Spinal cord (tissue), 10 donors: ENCODE measurements around the gene DNASE2B. TPM values are rescaled to one million over a fixed set of nuclear protein-coding genes. Genes with fewer than 3 reads are reported as not detected.

ENCODE experiments used
- DNase-seq, 6 donors: peaks; one replicate each; pipeline versions ENCODE4 v3.0.0 to v3.0.0-alpha.2; 2013 to 2015; ENCODE audit warnings: low spot score in 6 of 6, low read depth in 4 of 6
- H3K27ac ChIP-seq: one replicate; pipeline ENCODE4 v1.5.1; 2013; ENCODE audit warnings: low read depth, low read length, control low read depth
- H3K27me3 ChIP-seq: one replicate; pipeline ENCODE4 v1.6.1; 2013; ENCODE audit warnings: low read length; ENCODE audit not compliant: control insufficient read depth, insufficient read depth
- H3K36me3 ChIP-seq: one replicate; pipeline ENCODE4 v1.6.1; 2013; ENCODE audit warnings: low read length; ENCODE audit not compliant: control insufficient read depth, insufficient read depth
- H3K4me1 ChIP-seq: one replicate; pipeline ENCODE4 v1.6.1; 2013; ENCODE audit warnings: low read length; ENCODE audit not compliant: control insufficient read depth, insufficient read depth
- H3K4me3 ChIP-seq: one replicate; pipeline ENCODE4 v1.5.1; 2013; ENCODE audit warnings: low read depth, low read length, control low read depth
- H3K9me3 ChIP-seq: one replicate; pipeline ENCODE4 v1.6.1; 2013; ENCODE audit warnings: low read length; ENCODE audit not compliant: control insufficient read depth, insufficient read depth
- WGBS: methylation state at CpG from one replicate; pipeline ENCODE4 v1.1.5; 2013; ENCODE audit warnings: missing lambda C conversion rate; ENCODE audit not compliant: insufficient coverage; 5-methylcytosine and 5-hydroxymethylcytosine counted together
- polyA plus RNA-seq, 2 donors: library from polyadenylated mRNA; unstranded; fragments of 120-200 nt; gene quantifications; one replicate each; pipeline ENCODE4 v1.2.1, GENCODE V29; 2013; ENCODE audit not compliant: insufficient read length in 2 of 2
- total RNA-seq, 2 donors: library from RNA; depleted of rRNA in 1 of 2; stranded (reverse); fragments of 120-200 nt in 1 of 2; fragments of >200 nt in 1 of 2; gene quantifications; one replicate each; pipeline versions ENCODE4 v1.2.3 to v1.2.4, GENCODE V29; 2013 to 2014
- donor health status: healthy.

Gene DNASE2B
- total and polyA plus RNA-seq, 4 donors, result 0.17 to 0.68 (median 0.22) TPM; not detected in 1

DNA sequence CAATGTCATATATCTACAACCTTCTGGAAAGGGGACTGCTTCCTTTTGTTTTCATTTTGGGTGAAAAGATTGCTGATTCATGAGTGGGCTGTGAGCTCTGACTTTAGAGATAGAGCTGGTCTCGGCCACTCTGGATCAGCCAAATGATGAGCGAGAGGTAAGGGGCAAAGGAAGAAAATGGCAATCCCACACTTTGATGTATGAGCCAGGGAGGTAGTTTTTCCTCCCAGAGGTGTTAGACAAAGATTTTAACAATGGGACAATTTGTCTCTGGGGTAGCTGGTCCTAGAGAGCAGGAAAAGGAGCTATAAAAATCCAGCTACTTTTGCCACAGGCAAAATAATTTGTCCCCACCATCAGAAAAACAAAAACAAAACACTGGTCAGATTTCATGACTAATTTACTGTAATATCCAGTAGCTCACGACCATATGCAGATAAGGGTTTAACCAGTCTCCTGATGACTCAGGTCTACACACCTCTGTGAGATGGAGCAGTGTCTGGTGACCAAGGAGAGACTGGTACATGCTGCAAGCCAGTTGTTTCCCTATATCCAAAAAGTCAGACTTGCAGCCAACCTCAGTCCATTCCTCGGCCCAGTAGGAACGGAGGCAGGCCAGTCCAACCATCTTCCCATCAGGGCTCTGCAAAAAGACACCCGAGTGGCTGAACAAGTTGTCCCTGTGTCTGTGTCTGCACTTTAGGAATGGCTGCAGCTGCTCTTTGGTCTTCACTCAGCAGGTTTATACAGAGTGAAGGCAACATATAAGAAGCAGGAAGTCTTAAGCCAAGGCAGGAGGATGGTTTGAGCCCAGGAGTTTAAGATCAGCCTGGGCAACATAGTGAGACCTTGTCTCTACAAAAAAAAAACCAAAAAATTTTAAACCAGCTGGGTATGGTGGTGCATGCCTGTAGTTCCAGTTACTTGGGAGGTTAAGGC lies 29.2 kb downstream of the DNASE2B start:
- no peaks in the 10 kb centered on the region for H3K4me1 ChIP-seq
- no peak overlapping the region for H3K4me3 ChIP-seq
- H3K9me3 ChIP-seq, result no peaks in the 10 kb centered on the region
- DNase-seq, result no peak
- H3K36me3 ChIP-seq, result no peaks in the 10 kb centered on the region
- H3K27me3 ChIP-seq, result no peaks in the 10 kb centered on the region
- 95% methylated on average over 4 of the region's 6 CpGs for WGBS
- no peak overlapping the region for H3K27ac ChIP-seq

DNA sequence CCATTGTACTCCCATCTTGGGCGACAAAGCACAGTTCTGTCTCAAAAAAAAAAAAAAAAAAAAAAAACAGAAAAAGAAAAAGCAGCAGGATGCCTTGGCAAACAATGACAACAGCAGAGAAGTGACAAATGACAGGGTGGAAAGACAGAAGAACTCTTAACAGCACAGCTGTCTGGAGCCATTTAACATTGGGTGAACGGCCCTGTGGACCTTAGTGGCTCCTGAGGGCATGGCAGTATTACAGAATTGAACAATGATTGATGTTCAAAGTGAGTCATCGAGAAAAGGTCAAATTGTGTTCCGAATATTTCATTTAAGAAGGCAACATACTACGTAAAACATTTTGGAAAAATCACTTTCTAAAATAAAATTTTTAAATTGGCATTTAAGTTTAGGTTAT lies 30.0 kb downstream of the DNASE2B start:
- no peak for DNase-seq
- WGBS, result 31% methylated on average over 2 of the region's 5 CpGs
- Histone ChIP-seq H3K27ac (no peak overlapping the region), H3K9me3 (no peaks in the 10 kb centered on the region), H3K36me3 (no peaks in the 10 kb centered on the region), H3K27me3 (no peaks in the 10 kb centered on the region), H3K4me1 (peaks cover 1% of the 10 kb centered on the region), H3K4me3 (no peak overlapping the region)

DNA sequence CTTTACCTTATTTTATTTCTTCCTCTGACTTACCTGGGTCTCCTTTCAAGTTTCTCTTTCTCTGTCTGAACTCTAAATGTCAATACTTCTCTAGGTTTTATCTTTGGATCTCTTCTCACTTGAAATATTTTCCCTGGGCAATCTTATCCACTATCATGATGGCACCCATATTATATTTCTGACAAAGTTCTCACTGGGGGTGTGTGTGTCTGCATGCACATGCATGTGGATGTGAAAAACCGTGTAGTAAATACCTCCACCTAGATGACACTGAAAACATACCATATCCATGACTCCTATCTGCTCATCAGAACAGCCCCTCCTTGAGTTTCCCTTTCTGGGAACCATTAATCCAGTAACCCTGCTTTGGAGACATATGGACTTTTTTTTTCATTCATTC lies 30.9 kb downstream of the DNASE2B start:
- no CpG with 5 or more reads among the region's 1 CpG for WGBS
- DNase-seq, result no peak
- no peak overlapping the region for H3K27ac ChIP-seq
- H3K36me3 ChIP-seq, result no peaks in the 10 kb centered on the region
- H3K4me3 ChIP-seq, result no peak overlapping the region
- no peaks in the 10 kb centered on the region for H3K9me3 ChIP-seq
- peaks cover 3% of the 10 kb centered on the region for H3K4me1 ChIP-seq
- no peaks in the 10 kb centered on the region for H3K27me3 ChIP-seq

DNA sequence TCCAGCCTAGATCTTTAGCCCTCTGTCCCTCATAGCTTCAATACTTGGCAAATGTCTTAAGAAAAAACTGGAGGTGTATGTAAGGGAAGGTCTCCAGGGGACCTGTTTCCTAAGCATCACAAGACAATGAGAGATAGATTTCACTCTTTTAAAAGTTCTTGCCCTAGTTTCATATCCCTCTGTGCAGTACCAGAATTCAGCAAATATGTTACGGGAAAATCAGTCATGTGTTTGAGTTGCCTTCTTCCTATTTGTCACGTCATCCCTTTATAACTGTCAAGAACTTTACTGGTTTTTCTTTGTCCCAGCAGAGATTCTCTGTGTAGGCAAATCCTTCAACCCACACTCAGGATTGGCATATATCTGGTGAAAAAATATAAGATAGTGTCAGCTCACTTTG lies 32.3 kb downstream of the DNASE2B start:
- peaks cover 3% of the 10 kb centered on the region for H3K4me1 ChIP-seq
- WGBS, result 0% methylated on average over 1 of the region's 2 CpGs
- no peaks in the 10 kb centered on the region for H3K9me3 ChIP-seq
- no peaks in the 10 kb centered on the region for H3K36me3 ChIP-seq
- H3K4me3 ChIP-seq, result no peak overlapping the region
- H3K27me3 ChIP-seq, result no peaks in the 10 kb centered on the region
- DNase-seq, result no peak
- H3K27ac ChIP-seq, result no peak overlapping the region

DNA sequence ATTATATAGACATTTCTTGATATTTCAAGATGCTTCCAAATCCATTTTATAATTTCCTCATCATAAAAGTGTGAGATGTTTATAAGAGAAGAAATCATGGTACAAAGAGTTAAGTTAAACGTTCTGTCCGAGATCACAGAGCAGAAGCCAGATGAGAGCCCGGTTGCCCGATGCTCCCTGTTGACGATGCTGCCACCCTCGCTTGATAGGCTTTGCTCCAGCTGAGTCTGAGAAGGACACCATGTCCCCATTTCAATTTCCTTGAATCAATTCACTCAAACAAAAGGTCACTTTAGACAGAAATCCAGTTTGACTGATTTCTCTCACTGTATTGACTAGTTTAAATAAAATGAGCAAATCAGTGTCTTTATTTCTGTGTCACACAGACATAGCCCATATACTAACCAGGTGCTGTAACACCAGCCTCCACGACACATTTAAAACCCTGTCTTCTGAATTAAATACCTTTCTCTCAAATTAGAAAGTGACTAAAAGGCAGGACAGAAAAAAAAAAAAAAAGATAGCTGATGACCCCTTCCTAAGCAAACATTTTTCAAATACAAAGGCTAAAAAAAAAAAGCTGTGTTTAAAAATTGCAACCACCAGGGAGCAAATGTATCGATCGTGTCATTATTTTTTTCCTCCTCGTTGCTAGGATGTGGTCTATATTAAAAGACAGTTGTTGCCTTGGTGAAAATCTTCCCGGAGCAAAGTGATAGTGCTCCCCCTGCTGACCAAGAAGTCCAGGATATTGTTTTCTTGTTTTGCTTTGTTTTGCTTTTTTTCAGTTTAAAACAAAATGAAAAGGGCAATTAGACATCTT lies 35.2 kb downstream of the DNASE2B start:
- H3K27me3 ChIP-seq, result no peaks in the 10 kb centered on the region
- peaks cover 3% of the 10 kb centered on the region for H3K4me1 ChIP-seq
- 3% methylated on average over 8 of the region's 11 CpGs for WGBS
- no peak overlapping the region for H3K27ac ChIP-seq
- peak; percentile 52 to 97 (median 79) for DNase-seq
- H3K9me3 ChIP-seq, result no peaks in the 10 kb centered on the region
- peak overlapping the region; percentile 34 for H3K4me3 ChIP-seq
- H3K36me3 ChIP-seq, result no peaks in the 10 kb centered on the region

DNA sequence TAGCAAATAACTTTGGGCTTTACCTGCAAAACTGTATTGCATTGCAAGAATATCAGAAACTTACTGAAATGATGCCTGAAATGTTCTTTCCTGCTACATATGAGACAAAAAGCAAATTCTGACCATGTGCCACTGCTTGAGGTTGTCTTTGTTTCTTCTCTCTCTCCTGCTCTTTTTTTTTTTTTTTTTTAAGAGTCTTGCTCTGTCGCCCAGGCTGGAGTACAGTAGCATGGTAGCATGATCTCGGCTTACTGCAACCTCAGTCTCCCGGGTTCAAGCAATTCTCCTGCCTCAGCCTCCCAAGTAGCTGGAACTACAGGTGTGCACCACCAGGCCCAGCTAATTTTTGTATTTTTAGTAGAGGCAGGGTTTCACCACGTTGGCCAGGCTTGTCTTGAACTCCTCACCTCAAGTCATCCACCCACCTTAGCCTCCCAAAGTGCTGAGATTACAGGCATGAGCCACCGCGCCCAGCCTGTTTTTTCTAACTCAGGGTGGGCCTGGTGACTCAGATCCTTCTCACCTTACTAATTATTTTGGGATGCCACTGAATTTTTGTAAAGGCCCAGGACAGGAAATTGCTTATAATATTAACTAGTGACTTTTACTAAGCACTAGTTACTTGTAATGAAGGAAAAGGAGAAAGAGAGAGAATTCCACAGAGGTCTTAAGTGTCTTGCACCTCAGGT lies 35.9 kb downstream of the DNASE2B start:
- Histone ChIP-seq H3K36me3 (no peaks in the 10 kb centered on the region), H3K27me3 (no peaks in the 10 kb centered on the region), H3K9me3 (no peaks in the 10 kb centered on the region), H3K4me3 (peak overlapping the region; percentile 34), H3K4me1 (peaks cover 3% of the 10 kb centered on the region), H3K27ac (no peak overlapping the region)
- no peak for DNase-seq
- WGBS, result no CpG with 5 or more reads among the region's 6 CpGs

DNA sequence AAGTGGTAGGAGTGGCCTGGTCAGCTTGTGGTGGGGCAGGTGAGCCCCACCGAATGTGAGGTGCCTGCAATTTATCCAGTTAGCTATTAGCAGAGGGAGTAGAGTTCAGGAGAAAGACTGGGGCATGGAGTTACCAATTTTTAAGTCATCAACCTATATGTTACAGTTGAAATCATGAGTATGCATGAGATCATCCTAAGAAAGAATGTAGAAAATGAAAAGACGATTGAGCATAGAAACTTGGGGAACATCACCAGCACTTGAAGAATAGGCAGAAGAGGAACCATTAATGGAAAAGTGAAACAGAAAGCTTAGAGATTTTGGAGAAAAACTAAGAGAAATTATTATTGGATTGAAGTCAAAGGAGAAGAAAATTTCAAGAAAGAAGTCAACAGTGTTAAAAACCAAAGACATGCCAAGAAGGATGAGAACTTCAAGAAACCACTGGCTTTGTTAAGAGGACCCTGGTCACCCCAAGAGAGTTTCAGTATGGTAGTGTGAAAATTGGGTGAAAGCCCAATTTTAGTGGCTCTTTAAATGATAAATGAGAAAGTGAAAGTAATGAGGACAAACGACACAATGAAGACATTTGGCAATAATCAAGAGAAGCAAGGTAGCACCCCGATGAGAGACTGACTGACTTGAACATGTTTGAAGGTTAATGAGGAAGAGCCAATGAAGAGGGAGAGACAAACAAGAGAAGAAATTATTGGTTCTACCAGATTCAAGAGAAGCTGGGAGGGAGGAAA lies 36.7 kb downstream of the DNASE2B start:
- no peak overlapping the region for H3K27ac ChIP-seq
- H3K36me3 ChIP-seq, result no peaks in the 10 kb centered on the region
- WGBS, result 33% methylated on average over 3 of the region's 4 CpGs
- no peak overlapping the region for H3K4me3 ChIP-seq
- DNase-seq, result no peak
- peaks cover 3% of the 10 kb centered on the region for H3K4me1 ChIP-seq
- no peaks in the 10 kb centered on the region for H3K9me3 ChIP-seq
- no peaks in the 10 kb centered on the region for H3K27me3 ChIP-seq

DNA sequence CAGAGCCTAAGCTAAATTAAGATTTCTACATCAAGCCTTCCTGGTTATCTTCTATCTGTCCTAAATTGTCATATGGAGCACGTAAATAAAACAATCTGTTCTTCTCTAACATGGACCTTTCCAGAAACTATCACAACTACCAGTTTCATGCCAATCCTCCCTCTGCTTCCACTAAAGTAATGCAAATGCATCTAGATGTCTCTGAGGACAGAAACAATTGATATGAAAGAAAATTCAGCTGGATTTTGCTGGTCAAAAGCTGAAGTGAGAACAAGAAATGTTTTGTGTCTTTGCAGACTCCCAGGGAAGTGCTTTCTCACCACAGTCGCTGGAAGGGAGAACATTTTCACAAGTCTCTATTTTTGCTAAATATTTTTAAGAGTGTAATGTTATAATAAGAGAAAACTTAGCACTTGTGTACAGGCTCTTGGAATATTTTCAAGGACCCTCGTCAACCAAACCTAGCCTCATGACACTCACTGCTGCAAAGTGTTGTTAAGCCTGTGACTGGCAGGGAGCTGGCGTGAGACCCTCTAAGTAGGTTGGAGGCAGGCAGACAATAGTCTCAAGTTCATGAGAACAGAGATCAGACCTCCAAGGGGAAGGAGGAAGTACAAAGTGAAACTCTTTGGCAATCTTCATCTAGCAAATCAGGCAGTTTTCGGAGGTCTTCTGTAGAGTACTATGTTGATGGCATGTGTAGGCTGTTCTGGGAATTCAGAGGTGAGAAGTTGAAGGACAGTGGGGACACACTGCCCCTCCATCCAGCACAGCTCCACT lies 38.8 kb downstream of the DNASE2B start:
- Histone ChIP-seq H3K27ac (no peak overlapping the region), H3K4me3 (no peak overlapping the region), H3K9me3 (no peaks in the 10 kb centered on the region), H3K27me3 (no peaks in the 10 kb centered on the region), H3K36me3 (no peaks in the 10 kb centered on the region), H3K4me1 (peaks cover 3% of the 10 kb centered on the region)
- DNase-seq, result peak in 1 of 6 donors; percentile 80
- WGBS, result 67% methylated on average over 1 of the region's 5 CpGs
